ENCODE data around the gene PELO.

GRCh38 chr5:52824827-52825226, 37.1 kb downstream of the PELO start:
- TF ChIP-seq CTCF (IDR thresholded peaks at IDR 0.05) (no peak), POLR2A (IDR thresholded peaks at IDR 0.05) (no peak)
